ENCODE results near the gene ZNF768.

DNA sequence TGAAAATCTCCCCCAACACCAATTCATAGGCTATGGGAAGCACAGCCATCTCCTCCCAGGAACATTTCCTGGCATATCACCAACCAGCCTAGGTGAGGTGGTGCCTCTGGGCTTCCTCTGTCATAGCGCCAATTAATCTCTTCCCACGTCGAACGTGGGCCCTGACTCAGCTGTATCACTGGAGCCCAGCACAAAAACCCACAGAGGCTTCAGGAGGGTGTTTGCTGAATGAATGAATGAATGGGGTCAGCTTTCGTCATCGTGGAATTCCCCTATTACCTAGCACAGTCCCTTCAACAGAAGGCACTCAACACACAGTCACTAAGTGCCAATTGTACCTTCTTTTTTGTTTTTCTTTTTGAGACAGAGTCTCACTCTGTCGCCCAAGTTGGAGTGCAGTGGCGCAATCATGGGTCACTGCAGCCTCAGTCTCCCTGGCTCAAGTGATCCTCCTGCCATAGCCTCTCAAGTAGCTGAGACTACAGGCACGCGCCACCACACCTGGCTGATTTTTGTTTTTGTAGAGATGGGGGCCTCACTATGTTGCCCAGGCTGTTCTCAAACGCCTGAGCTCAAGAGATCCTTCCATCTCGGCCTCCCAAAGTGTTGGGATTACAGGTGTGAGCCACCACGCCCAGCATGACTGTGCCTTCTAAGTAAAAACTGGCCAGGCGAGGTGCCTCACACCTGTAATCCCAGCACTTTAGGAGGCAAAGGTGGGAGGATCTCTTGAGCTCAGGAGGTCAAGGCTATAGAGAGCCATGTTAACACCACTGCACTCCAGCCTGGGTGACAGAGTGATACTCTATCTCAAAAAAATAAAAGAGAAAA lies 41.0 kb upstream of the ZNF768 start:
- TF ChIP-seq, protein P1, sequence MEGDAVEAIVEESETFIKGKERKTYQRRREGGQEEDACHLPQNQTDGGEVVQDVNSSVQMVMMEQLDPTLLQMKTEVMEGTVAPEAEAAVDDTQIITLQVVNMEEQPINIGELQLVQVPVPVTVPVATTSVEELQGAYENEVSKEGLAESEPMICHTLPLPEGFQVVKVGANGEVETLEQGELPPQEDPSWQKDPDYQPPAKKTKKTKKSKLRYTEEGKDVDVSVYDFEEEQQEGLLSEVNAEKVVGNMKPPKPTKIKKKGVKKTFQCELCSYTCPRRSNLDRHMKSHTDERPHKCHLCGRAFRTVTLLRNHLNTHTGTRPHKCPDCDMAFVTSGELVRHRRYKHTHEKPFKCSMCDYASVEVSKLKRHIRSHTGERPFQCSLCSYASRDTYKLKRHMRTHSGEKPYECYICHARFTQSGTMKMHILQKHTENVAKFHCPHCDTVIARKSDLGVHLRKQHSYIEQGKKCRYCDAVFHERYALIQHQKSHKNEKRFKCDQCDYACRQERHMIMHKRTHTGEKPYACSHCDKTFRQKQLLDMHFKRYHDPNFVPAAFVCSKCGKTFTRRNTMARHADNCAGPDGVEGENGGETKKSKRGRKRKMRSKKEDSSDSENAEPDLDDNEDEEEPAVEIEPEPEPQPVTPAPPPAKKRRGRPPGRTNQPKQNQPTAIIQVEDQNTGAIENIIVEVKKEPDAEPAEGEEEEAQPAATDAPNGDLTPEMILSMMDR (IDR thresholded peaks at IDR 0.05), result no peak
- TF ChIP-seq EZH2 (IDR thresholded peaks at IDR 0.05; ENCODE audit: borderline replicate concordance, insufficient read depth, low read depth, low read length, poor library complexity, severe bottlenecking), result no peak
